GM12878 (cell line): Measurements from ENCODE around the gene NLRP6. TPM values are rescaled to one million over a fixed set of nuclear protein-coding genes. Genes with fewer than 3 reads are reported as not detected.

ENCODE experiments used
- ATAC-seq: fragments of 200-7000 bp; cut with Tn5 transposase; 3 replicates; pipeline ENCODE4 v1.9.1; 2020; ENCODE audit warnings: mild to moderate bottlenecking, moderate library complexity
- BruUV-seq: library from RNA; stranded (reverse); fragments of 400-500 nt; replicated peaks from 2 replicates; lab custom pipeline; 2021; lab: Mats Ljungman, UMichigan
- CTCF ChIA-PET: fragments of 300-600 bp; sonication (Branson Sonifier 250); formaldehyde crosslinking; extraction: SDS; loops from one replicate; lab custom pipeline; 2021; ENCODE audit warnings: inconsistent platforms; lab: Yijun Ruan, JAX
- POLR2A ChIA-PET: fragments of 350-600 bp; formaldehyde crosslinking; extraction: SDS; loops from one replicate; lab custom pipeline; 2021; ENCODE audit warnings: inconsistent platforms; lab: Charles Lee
- RAD21 ChIA-PET: fragments of 300-600 bp; sonication (Branson Sonifier 250); formaldehyde crosslinking; loops from one replicate; lab custom pipeline; 2023; ENCODE audit warnings: antibody characterized with exemption; ENCODE audit not compliant: unreplicated experiment; lab: Charles Lee
- SMC1A ChIA-PET: fragments of 300-600 bp; sonication (Branson Sonifier 250); formaldehyde crosslinking; loops from one replicate; lab custom pipeline; 2023; ENCODE audit not compliant: unreplicated experiment, uncharacterized antibody; lab: Charles Lee
- DNase-seq: peaks from one replicate; pipeline ENCODE4 v3.0.0-alpha.2; 2011; ENCODE audit warnings: low read depth, low spot score
- FAIRE-seq: peaks from 3 replicates; lab custom pipeline; 2011; peaks lifted over from hg19 to GRCh38; lab: Jason Lieb, UNC
- H2AFZ ChIP-seq: 2 replicates; pipeline ENCODE4 v1.6.0; 2011; ENCODE audit warnings: low read depth, low read length, control low read depth; ENCODE audit not compliant: control insufficient read depth
- H3K27ac ChIP-seq: 2 replicates; pipeline ENCODE4 v1.5.1; 2011; ENCODE audit warnings: control low read depth; ENCODE audit not compliant: control insufficient read depth, insufficient read depth
- H3K27me3 ChIP-seq, 2 experiments: replicated peaks in 1 of 2; 2 replicates each; pipeline versions ENCODE4 v1.6.0 to v1.6.1; 2011; ENCODE audit warnings: low read length in 1 of 2; ENCODE audit not compliant: control insufficient read depth in 2 of 2, insufficient read depth in 2 of 2
- H3K36me3 ChIP-seq, 2 experiments: 2 replicates each; pipeline ENCODE4 v1.5.1; 2011; ENCODE audit warnings: low read length in 1 of 2; ENCODE audit not compliant: control insufficient read depth in 2 of 2, insufficient read depth in 2 of 2
- H3K4me1 ChIP-seq: 2 replicates; pipeline ENCODE4 v1.6.1; 2011; ENCODE audit warnings: mild to moderate bottlenecking, low read length, moderate library complexity, mixed read lengths; ENCODE audit not compliant: control insufficient read depth, insufficient read depth
- H3K4me2 ChIP-seq: 2 replicates; pipeline ENCODE4 v1.6.0; 2011; ENCODE audit warnings: control low read depth; ENCODE audit not compliant: control insufficient read depth, insufficient read depth
- H3K4me3 ChIP-seq: fragments of 200-600 bp; sonication (generic); 2 replicates; pipeline ENCODE4 v1.5.1; 2016
- H3K79me2 ChIP-seq: 2 replicates; pipeline ENCODE4 v1.6.0; 2011; ENCODE audit warnings: low read length; ENCODE audit not compliant: control insufficient read depth, insufficient read depth
- H3K9ac ChIP-seq: 2 replicates; pipeline ENCODE4 v1.8.0; 2011; ENCODE audit warnings: low read length, control low read depth, mixed read lengths; ENCODE audit not compliant: control insufficient read depth, insufficient read depth
- H3K9me3 ChIP-seq: replicated peaks from 3 replicates; pipeline ENCODE4 v1.5.1; 2011; ENCODE audit warnings: mild to moderate bottlenecking, low read length; ENCODE audit not compliant: control insufficient read depth, insufficient read depth
- H4K20me1 ChIP-seq: 2 replicates; pipeline ENCODE4 v1.6.0; 2011; ENCODE audit not compliant: control insufficient read depth, insufficient read depth
- CHD1 ChIP-seq: IDR thresholded peaks from 2 replicates; pipeline ENCODE4 v1.6.1; 2012; ENCODE audit warnings: low read depth, low read length, improper control_type of control experiment
- CHD2 ChIP-seq: IDR thresholded peaks from 2 replicates; pipeline ENCODE4 v1.6.1; 2011; ENCODE audit warnings: low read depth, low read length, improper control_type of control experiment, borderline replicate concordance
- CREB1 ChIP-seq: IDR thresholded peaks from 2 replicates; pipeline ENCODE4 v1.6.1; 2012; ENCODE audit warnings: low read depth, mild to moderate bottlenecking, inconsistent platforms
- EZH2 ChIP-seq: IDR thresholded peaks from 2 replicates; pipeline ENCODE4 v1.6.1; 2012; ENCODE audit warnings: low read depth, mild to moderate bottlenecking, control low read depth, inconsistent platforms, low read length, borderline replicate concordance; ENCODE audit not compliant: control insufficient read depth
- GATAD2B ChIP-seq: fragments of 450-650 bp; conservative IDR thresholded peaks from 2 replicates; pipeline ENCODE4 v1.6.1; 2017; ENCODE audit warnings: low read depth, mild to moderate bottlenecking, moderate library complexity
- HDGF ChIP-seq: fragments of 450-650 bp; IDR thresholded peaks from 2 replicates; pipeline ENCODE4 v1.6.1; 2016; ENCODE audit warnings: antibody characterized with exemption
- LARP7 ChIP-seq: fragments of 450-650 bp; IDR thresholded peaks from 2 replicates; pipeline ENCODE4 v1.6.1; 2017; ENCODE audit warnings: mild to moderate bottlenecking
- MEF2B ChIP-seq: fragments of 450-650 bp; IDR thresholded peaks from 2 replicates; pipeline ENCODE4 v1.6.1; 2018; ENCODE audit warnings: mild to moderate bottlenecking, moderate library complexity; ENCODE audit not compliant: partially characterized antibody, poor library complexity, severe bottlenecking
- MXI1 ChIP-seq: fragments of 150-350 bp; IDR thresholded peaks from 2 replicates; pipeline ENCODE4 v1.6.1; 2011; ENCODE audit warnings: low read depth, mild to moderate bottlenecking, inconsistent platforms, low read length, improper control_type of control experiment
- NKRF ChIP-seq: fragments of 450-650 bp; conservative IDR thresholded peaks from 2 replicates; pipeline ENCODE4 v1.6.1; 2017; ENCODE audit warnings: mild to moderate bottlenecking, moderate library complexity
- POLR2A ChIP-seq: IDR thresholded peaks from 2 replicates; pipeline ENCODE4 v1.6.1; 2011; ENCODE audit warnings: low read depth, mild to moderate bottlenecking, low read length
- TCF12 ChIP-seq: IDR thresholded peaks from 2 replicates; pipeline ENCODE4 v1.6.1; 2011; ENCODE audit warnings: low read depth, mild to moderate bottlenecking, low read length
- YY1 ChIP-seq: IDR thresholded peaks from 2 replicates; pipeline ENCODE4 v1.6.1; 2011; ENCODE audit warnings: low read depth, mild to moderate bottlenecking, low read length
- ZNF207 ChIP-seq: fragments of 450-650 bp; IDR thresholded peaks from 2 replicates; pipeline ENCODE4 v1.6.1; 2014; ENCODE audit warnings: antibody characterized with exemption, mild to moderate bottlenecking, borderline replicate concordance
- WGBS: methylation state at CpG from one replicate; pipeline ENCODE4 v1.1.6; 2016; ENCODE audit warnings: low lambda C conversion rate; ENCODE audit not compliant: insufficient replicate concordance, insufficient coverage; ENCODE audit errors: missing lambda C conversion rate; 5-methylcytosine and 5-hydroxymethylcytosine counted together
- in situ Hi-C: fragments of 300-500 bp; cut with MboI; formaldehyde crosslinking; loops from 9 replicates; pipeline ENCODE4 v1.14.3; 2018; ENCODE audit warnings: mixed read lengths
- intact Hi-C: fragments of 100-400 bp; cut with micrococcal nuclease; formaldehyde crosslinking; loops from one replicate; pipeline ENCODE4 v1.14.2; 2022; ENCODE audit not compliant: unreplicated experiment
- polyA plus RNA-seq, 11 experiments: library from polyadenylated mRNA; depleted of rRNA in 4 of 11; unstranded in 6 of 11; stranded (reverse) in 5 of 11; fragments of >200 nt; fragmentation: Nextera tagmentation in 4 of 11; fragmentation: Illumina TruSeq in 1 of 11; extraction: Ambion mirVana in 4 of 11; extraction: Trizol in 1 of 11; gene quantifications; 1 replicate in 1 of 11; 2 replicates in 10 of 11; pipeline versions ENCODE4 v1.2.1 to v1.2.3, GENCODE V29; 2011 to 2016; ENCODE audit warnings: inconsistent platforms in 2 of 11, missing spikeins in 2 of 11, low read depth in 1 of 11
- total RNA-seq, 4 experiments: library from RNA; depleted of rRNA in 3 of 4; stranded (reverse); fragments of >200 nt in 3 of 4; fragmentation: Illumina TruSeq in 1 of 4; extraction: Trizol in 1 of 4; gene quantifications; 2 replicates each; pipeline versions ENCODE4 v1.2.1 to v1.2.3, GENCODE V29; 2013 to 2021

NLRP6 gene
- total and polyA plus RNA-seq, 10 of the 15 experiments (the other 5 are each of a cell fraction or from before 2014, with no cell fraction given), result 0.03 to 0.11 TPM; not detected in 8

DNA sequence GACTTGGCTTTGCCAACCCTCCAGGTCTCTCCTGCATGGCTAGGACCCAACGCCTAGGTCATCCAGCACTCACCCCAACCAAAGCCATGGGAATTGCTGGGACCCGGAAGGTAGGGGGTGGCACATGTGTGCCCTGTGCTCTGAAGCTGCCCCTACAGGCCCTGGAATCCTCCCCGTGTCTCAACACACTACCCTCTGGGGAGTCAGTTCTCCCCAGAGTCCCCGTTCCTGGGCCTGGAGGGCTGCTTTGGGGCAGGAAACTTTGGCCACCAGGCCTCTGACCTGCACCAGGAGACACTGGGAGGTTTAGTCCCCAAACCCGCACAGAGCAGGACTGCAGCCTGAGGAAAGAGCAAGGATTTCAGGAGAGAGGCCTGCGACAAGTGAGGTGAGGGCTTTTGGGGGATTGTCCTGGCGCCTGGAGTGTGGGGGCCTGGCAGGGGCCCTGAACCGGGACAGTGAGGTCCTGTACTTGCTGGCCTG, 35.1 kb downstream of the NLRP6 start:
- Histone ChIP-seq H3K36me3 (peaks cover 2 to 5% of the 10 kb centered on the region in 2 experiments; a peak in 3 of 4 replicates), H3K79me2 (peaks cover 77% of the 10 kb centered on the region)
- 5% methylated on average over 8 of the region's 8 CpGs for WGBS
- TF ChIP-seq GATAD2B, result 0 out of 2 replicates have a peak, but pooled peaks have one; percentile 34
- TF ChIP-seq EZH2, result no peak
- TF ChIP-seq CREB1, result no peak
- TF ChIP-seq MEF2B, result peak; percentile 89
- no peak for TF ChIP-seq TCF12
- TF ChIP-seq CHD2, result 0 out of 2 replicates have a peak, but pooled peaks have one; percentile 40
- no peak for TF ChIP-seq ZNF207
- TF ChIP-seq HDGF, result 0 out of 2 replicates have a peak, but pooled peaks have one; percentile 23
- TF ChIP-seq NKRF, result no peak
- peak; percentile 34; the same call in 1 of the 2 replicates for TF ChIP-seq POLR2A
- peak; percentile 47; the same call in 1 of the 2 replicates for TF ChIP-seq MXI1
- TF ChIP-seq LARP7, result peak; percentile 61; the same call in 1 of the 2 replicates
- no peak for TF ChIP-seq YY1
- TF ChIP-seq CHD1, result 0 out of 2 replicates have a peak, but pooled peaks have one; percentile 66
- TF ChIP-seq, all 136 proteins: peak for 8
- no peaks in the 10 kb centered on the region for H4K20me1 ChIP-seq
- DNase-seq, result no peak
- peak overlapping the region; percentile 98 for H3K27ac ChIP-seq
- CTCF ChIA-PET, result interaction anchor here (1.2 to 2.6 kb wide), 6 partner anchors 11 to 135 kb away, joined by 3 to 24 read pairs (median 6); no protein-coding TSS in a partner anchor
- no peaks in the 10 kb centered on the region for H3K9me3 ChIP-seq
- H2AFZ ChIP-seq, result no peak overlapping the region
- no peak for FAIRE-seq
- SMC1A ChIA-PET, result interaction anchor here (1.2 to 2.7 kb wide), 5 partner anchors 16 to 62 kb away, joined by 5 to 19 read pairs (median 9); no protein-coding TSS in a partner anchor
- no peaks in the 10 kb centered on the region; a peak in 1 of 4 replicates for H3K27me3 ChIP-seq
- POLR2A ChIA-PET, result interaction anchor here (0.6 to 2.2 kb wide), 7 partner anchors 11 to 468 kb away, joined by 3 to 30 read pairs (median 9); no protein-coding TSS in a partner anchor
- intact Hi-C loops (loop anchor here (2.0 kb wide), 2 partner anchors 41 to 45 kb away; no protein-coding TSS in a partner anchor), in situ Hi-C loops (no loop called here)
- TSS peak; percentile 87 for BruUV-seq
- peaks cover 11% of the 10 kb centered on the region for H3K4me1 ChIP-seq
- peak overlapping the region; percentile 99 for H3K9ac ChIP-seq
- ATAC-seq, result peak; percentile 10
- RAD21 ChIA-PET, result interaction anchor here (1.0 to 2.6 kb wide), 9 partner anchors 14 to 76 kb away, joined by 3 to 33 read pairs (median 8); partner anchors contain the start of gene PSMD13
- H3K4me2 ChIP-seq, result peak overlapping the region; percentile 88
- H3K4me3 ChIP-seq, result peak overlapping the region; percentile 75
